Lung (tissue), 12 donors: Measurements from ENCODE around the gene F5. TPM values are rescaled to one million over a fixed set of nuclear protein-coding genes. Genes with fewer than 3 reads are reported as not detected.

Experiments
- ATAC-seq: fragments of 200-7000 bp; cut with Tn5 transposase; one replicate; pipeline ENCODE4 v1.9.1; 2020; ENCODE audit warnings: moderate number of reproducible peaks; ENCODE audit not compliant: insufficient read depth, low FRiP score
- DNase-seq, 3 donors: peaks; one replicate each; pipeline ENCODE4 v3.0.0-alpha.2; 2013 to 2017
- H3K27ac ChIP-seq, 2 donors: one replicate each; pipeline ENCODE4 v1.5.1; 2013; ENCODE audit warnings: mild to moderate bottlenecking in 2 of 2, moderate library complexity in 2 of 2, control low read depth in 1 of 2, inconsistent platforms in 1 of 2, low read depth in 1 of 2, low read length in 1 of 2
- H3K27me3 ChIP-seq, 3 donors: one replicate each; pipeline ENCODE4 v1.5.1; 2013; ENCODE audit warnings: low read length in 2 of 3; ENCODE audit not compliant: control insufficient read depth in 3 of 3, insufficient read depth in 3 of 3
- H3K36me3 ChIP-seq, 4 donors: one replicate each; pipeline ENCODE4 v1.5.1; 2013; ENCODE audit warnings: low read length in 4 of 4, mild to moderate bottlenecking in 1 of 4, moderate library complexity in 1 of 4; ENCODE audit not compliant: control insufficient read depth in 4 of 4, insufficient read depth in 4 of 4
- H3K4me1 ChIP-seq, 5 donors: one replicate each; pipeline ENCODE4 v1.5.1; 2013; ENCODE audit warnings: low read length in 5 of 5, mild to moderate bottlenecking in 2 of 5, moderate library complexity in 1 of 5; ENCODE audit not compliant: control insufficient read depth in 5 of 5, insufficient read depth in 5 of 5
- H3K4me3 ChIP-seq: one replicate; pipeline ENCODE4 v1.5.1; 2013; ENCODE audit warnings: mild to moderate bottlenecking, control low read depth, moderate library complexity
- H3K9ac ChIP-seq, 2 donors: one replicate each; pipeline ENCODE4 v1.5.1; 2013; ENCODE audit warnings: low read length in 2 of 2, control low read depth in 1 of 2; ENCODE audit not compliant: insufficient read depth in 1 of 2
- H3K9me3 ChIP-seq, 4 donors: one replicate each; pipeline ENCODE4 v1.5.1; 2013; ENCODE audit warnings: low read length in 3 of 4, mild to moderate bottlenecking in 1 of 4, moderate library complexity in 1 of 4; ENCODE audit not compliant: control insufficient read depth in 4 of 4, insufficient read depth in 3 of 4
- CTCF ChIP-seq: IDR thresholded peaks from 2 replicates; pipeline ENCODE4 v1.5.1; 2012; ENCODE audit warnings: mild to moderate bottlenecking; ENCODE audit errors: control extremely low read depth, extremely low read depth
- WGBS, 2 donors: extraction: QIAGEN DNeasy Blood & Tissue Kit; methylation state at CpG; one replicate each; pipeline ENCODE4 v1.1.7; 2013; 5-methylcytosine and 5-hydroxymethylcytosine counted together
- polyA plus RNA-seq, 2 donors: library from polyadenylated mRNA; stranded (reverse); fragments of 200-250 nt; gene quantifications; one replicate each; pipeline ENCODE4 v1.2.1, GENCODE V29; 2013
- total RNA-seq, 2 donors: library from RNA; depleted of rRNA in 1 of 2; stranded (reverse); fragments of >200 nt in 1 of 2; gene quantifications; one replicate each; pipeline ENCODE4 v1.2.1, GENCODE V29; 2014 to 2021
- donor health status: control.
- donor health status: control.
- donor health status: Bipolar disorder and iron deficiency.
- donor health status: healthy.
- donor health status: DM: yes; HTN: yes; CAD: no.

F5 gene
- total and polyA plus RNA-seq, 4 donors: 0.74 to 5.3 (median 2.4) TPM

- peak in 1 of 3 donors; percentile 25 for DNase-seq
- 81 to 83% methylated on average over 3 of the region's 3 CpGs for WGBS, 2 donors
- H3K9me3 ChIP-seq: no peaks in the 10 kb centered on the region
- no peaks in the 10 kb centered on the region for H3K27me3 ChIP-seq
- H3K27ac ChIP-seq: no peak overlapping the region
- no peak overlapping the region for H3K4me3 ChIP-seq
- no peak for ATAC-seq
- no peak for TF ChIP-seq CTCF
- peaks cover 0 to 3% (median 0%) of the 10 kb centered on the region in 5 donors for H3K4me1 ChIP-seq
- no peak overlapping the region for H3K9ac ChIP-seq
- peaks cover 0 to 2% (median 0%) of the 10 kb centered on the region in 4 donors for H3K36me3 ChIP-seq
Observed at GRCh38 chr1:169527001-169527400, 59.3 kb downstream of the F5 start.

DNA sequence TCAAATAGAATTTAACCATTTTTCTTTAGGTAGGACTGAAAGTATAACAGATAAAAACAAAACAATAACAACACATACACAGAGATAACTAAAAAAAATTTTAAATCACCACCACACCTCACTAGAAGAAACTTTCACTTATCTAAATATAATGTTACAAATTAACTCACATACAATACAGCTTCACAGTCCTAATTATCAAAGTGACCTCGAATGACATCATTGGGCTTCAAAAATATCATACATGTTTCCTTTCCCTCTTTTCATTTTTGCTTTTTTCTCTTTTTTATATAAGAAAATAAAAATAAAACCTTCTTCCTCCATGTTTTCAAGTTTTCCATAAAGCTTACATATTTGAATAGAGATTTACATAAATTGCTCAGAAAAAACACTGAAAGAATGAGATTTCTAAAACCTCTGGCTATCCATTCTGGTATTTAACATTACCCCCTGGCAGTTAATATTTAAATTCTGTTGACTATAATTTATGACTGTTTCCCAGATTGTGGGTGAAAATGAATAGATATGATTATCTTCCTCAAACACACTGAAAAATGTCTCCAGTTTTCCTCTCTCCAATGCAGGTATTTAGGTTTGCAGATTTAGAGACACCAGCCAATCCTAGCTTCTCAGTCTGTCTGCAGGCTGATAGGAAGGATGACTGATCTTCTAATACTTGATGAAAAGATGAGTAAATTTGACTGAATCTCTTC is 60.0 kb downstream of the F5 start:
- no peak for DNase-seq
- H3K27ac ChIP-seq: no peak overlapping the region
- H3K27me3 ChIP-seq: no peaks in the 10 kb centered on the region
- no peak overlapping the region for H3K4me3 ChIP-seq
- 86 to 92% methylated on average over 1 of the region's 1 CpG for WGBS, 2 donors
- no peaks in the 10 kb centered on the region for H3K9me3 ChIP-seq
- H3K9ac ChIP-seq: no peak overlapping the region
- ATAC-seq: no peak
- peaks cover 0 to 2% (median 0%) of the 10 kb centered on the region in 4 donors for H3K36me3 ChIP-seq
- peaks cover 0 to 3% (median 0%) of the 10 kb centered on the region in 5 donors for H3K4me1 ChIP-seq
- no peak for TF ChIP-seq CTCF

DNA sequence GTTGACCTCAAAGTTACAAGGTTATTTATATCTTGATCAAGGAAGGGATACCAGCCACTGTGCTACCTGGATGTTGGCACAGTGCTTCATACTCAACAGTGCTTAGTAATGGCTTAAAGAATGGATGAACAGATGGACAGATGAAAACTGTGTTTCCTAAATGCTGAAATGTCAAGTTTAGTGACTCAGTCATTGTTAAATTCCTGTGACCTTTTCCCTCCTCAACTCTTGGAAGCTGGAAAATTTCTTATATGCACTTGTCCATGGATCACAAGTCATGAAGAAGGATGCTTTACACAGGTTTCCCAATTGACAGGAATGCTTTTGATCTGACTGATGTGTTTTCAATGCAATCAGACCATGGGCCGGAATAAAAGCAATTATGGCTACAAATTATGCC is 60.9 kb downstream of the F5 start:
- no peak for TF ChIP-seq CTCF

More for the DNA sequence above, 60.9 kb downstream of the F5 start:
- H3K4me1 ChIP-seq: peaks cover 0 to 3% (median 0%) of the 10 kb centered on the region in 5 donors
- no peak overlapping the region for H3K27ac ChIP-seq
- no peak overlapping the region for H3K4me3 ChIP-seq
- DNase-seq (no peak), ATAC-seq (no peak)
- peaks cover 0 to under 1% (median 0%) of the 10 kb centered on the region in 4 donors for H3K36me3 ChIP-seq
- WGBS, 2 donors: 95 to 96% methylated on average over 1 of the region's 1 CpG
- H3K9ac ChIP-seq: no peak overlapping the region
- H3K27me3 ChIP-seq: no peaks in the 10 kb centered on the region
- no peaks in the 10 kb centered on the region for H3K9me3 ChIP-seq
